ENCODE data around the gene SUSD4. TPM values are rescaled to one million over a fixed set of nuclear protein-coding genes. Genes with fewer than 3 reads are reported as not detected.

SUSD4 gene
- total and polyA plus RNA-seq, 2 donors (not counting 3 experiments of a cell fraction or from before 2014, with no cell fraction given): not detected

GRCh38 chr1:223328566-223328965, 35.4 kb downstream of the SUSD4 start:
- no peak overlapping the region for H2AFZ ChIP-seq (ENCODE audit: low read depth, low read length)

More at GRCh38 chr1:223328566-223328965, 35.4 kb downstream of the SUSD4 start:
- DNase-seq (ENCODE audit: low read depth, low spot score): no peak
- no peak overlapping the region for H3K9ac ChIP-seq (replicated peaks; ENCODE audit: extremely low read depth, insufficient read depth, low read length)
- POLR2A ChIA-PET: no interaction called here
- H4K20me1 ChIP-seq (replicated peaks; ENCODE audit: control insufficient read depth, extremely low read depth, insufficient read depth, low read length): no peaks in the 10 kb centered on the region
- H3K9me1 ChIP-seq (replicated peaks; ENCODE audit: control insufficient read depth, extremely low read depth, insufficient read depth, low read length): no peaks in the 10 kb centered on the region
- H3K36me3 ChIP-seq (ENCODE audit: control insufficient read depth in 2 of 2, extremely low read depth in 1 of 2, insufficient read depth in 2 of 2, low read length in 2 of 2): no peaks in the 10 kb centered on the region
- H3K4me3 ChIP-seq (replicated peaks in 1 of 3; ENCODE audit: insufficient read depth in 1 of 3, low read depth in 1 of 3, low read length in 3 of 3): no peak overlapping the region
- TF ChIP-seq MAX (IDR thresholded peaks at IDR 0.05; ENCODE audit: insufficient read depth, insufficient read length) (no peak), FOS (IDR thresholded peaks at IDR 0.05; ENCODE audit: borderline replicate concordance, insufficient read depth, low read length) (no peak), JUN (IDR thresholded peaks at IDR 0.05; ENCODE audit: borderline replicate concordance, insufficient read depth, insufficient read length, low read depth) (no peak), EZH2 (IDR thresholded peaks at IDR 0.05; ENCODE audit: borderline replicate concordance, low read depth, low read length, severe bottlenecking) (no peak), POLR2AphosphoS5 (IDR thresholded peaks at IDR 0.05; ENCODE audit: insufficient read depth, low read depth, low read length) (no peak), POLR2A (IDR thresholded peaks at IDR 0.05; ENCODE audit: low read depth, low read length) (no peak), GATA2 (IDR thresholded peaks at IDR 0.05; ENCODE audit: insufficient read depth, insufficient read length, low read depth, low read length) (no peak), MYC (IDR thresholded peaks at IDR 0.05; ENCODE audit: low read depth, low read length) (no peak)
- TF ChIP-seq, protein P1, sequence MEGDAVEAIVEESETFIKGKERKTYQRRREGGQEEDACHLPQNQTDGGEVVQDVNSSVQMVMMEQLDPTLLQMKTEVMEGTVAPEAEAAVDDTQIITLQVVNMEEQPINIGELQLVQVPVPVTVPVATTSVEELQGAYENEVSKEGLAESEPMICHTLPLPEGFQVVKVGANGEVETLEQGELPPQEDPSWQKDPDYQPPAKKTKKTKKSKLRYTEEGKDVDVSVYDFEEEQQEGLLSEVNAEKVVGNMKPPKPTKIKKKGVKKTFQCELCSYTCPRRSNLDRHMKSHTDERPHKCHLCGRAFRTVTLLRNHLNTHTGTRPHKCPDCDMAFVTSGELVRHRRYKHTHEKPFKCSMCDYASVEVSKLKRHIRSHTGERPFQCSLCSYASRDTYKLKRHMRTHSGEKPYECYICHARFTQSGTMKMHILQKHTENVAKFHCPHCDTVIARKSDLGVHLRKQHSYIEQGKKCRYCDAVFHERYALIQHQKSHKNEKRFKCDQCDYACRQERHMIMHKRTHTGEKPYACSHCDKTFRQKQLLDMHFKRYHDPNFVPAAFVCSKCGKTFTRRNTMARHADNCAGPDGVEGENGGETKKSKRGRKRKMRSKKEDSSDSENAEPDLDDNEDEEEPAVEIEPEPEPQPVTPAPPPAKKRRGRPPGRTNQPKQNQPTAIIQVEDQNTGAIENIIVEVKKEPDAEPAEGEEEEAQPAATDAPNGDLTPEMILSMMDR (IDR thresholded peaks at IDR 0.05; ENCODE audit: extremely low read depth in 1 of 2, insufficient read depth in 1 of 2, low read depth in 1 of 2, low read length in 2 of 2): no peak
- intact Hi-C loops (cut with micrococcal nuclease) (no loop called here), dilution Hi-C loops (cut with MboI; ENCODE audit: extremely low pct_ligation_motif_present, low sequenced_read_pairs) (no loop called here)
- CTCF ChIA-PET: no interaction called here
- no peak overlapping the region for H3K27ac ChIP-seq (ENCODE audit: insufficient read depth, low read depth, low read length)
- H3K4me1 ChIP-seq (ENCODE audit: control insufficient read depth, extremely low read depth, insufficient read depth, low read length): no peaks in the 10 kb centered on the region
- H3K79me2 ChIP-seq (ENCODE audit: control insufficient read depth, insufficient read depth, low read length): no peaks in the 10 kb centered on the region
- FAIRE-seq: no peak
- no TSS peak for BruUV-seq (replicated peaks)
- no peak overlapping the region for H3K4me2 ChIP-seq (ENCODE audit: insufficient read depth, low read length)
- H3K27me3 ChIP-seq (ENCODE audit: control insufficient read depth in 2 of 2, insufficient read depth in 2 of 2, low read length in 2 of 2): no peaks in the 10 kb centered on the region
- no peaks in the 10 kb centered on the region for H3K9me3 ChIP-seq (replicated peaks; ENCODE audit: control insufficient read depth, insufficient read depth, low read length)
